ENCODE data around the gene TCF7.

TCF7 gene

DNA sequence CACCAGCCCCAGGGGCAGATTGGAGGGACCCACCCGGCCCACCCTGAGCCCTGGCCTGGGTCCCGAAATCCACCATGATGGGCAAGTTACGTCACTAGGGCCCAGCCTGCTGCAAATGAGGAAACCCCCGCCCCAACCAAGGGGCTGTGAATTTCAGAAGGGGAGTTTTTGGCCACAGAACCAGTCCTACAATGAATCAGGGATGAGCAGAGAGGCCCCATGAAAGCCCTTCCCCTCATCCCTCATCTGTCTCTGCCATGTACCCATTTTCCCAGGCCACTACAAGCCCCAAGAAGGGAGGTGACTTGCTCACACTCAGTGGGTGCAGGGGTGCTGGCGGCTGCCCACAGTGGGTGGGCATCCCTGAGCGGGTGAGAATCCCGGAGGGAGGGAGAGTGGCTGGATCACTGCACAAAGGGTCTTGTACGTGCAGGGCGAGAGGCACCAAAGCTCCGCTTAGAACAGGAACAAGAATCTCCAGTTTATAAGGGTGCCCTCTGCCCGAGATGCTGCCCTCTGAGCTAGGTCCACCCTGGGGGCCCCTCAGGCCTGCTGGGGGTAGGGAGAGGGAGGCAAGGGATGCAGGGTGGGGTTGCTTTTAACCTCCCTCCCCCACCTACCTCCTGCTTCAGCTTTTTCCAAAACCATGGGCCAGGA, 10.4 kb upstream of the TCF7 start:
- Histone ChIP-seq H3K36me3 (ENCODE audit: control insufficient read depth in 1 of 2, insufficient read depth in 2 of 2, low read length in 2 of 2) (no peaks in the 10 kb centered on the region), H3K4me1 (ENCODE audit: control insufficient read depth in 1 of 2, insufficient read depth in 2 of 2, low read length in 2 of 2) (peaks cover 0 to 6% of the 10 kb centered on the region in 2 donors), H3K9me3 (ENCODE audit: control insufficient read depth in 1 of 2, low read length in 2 of 2) (no peaks in the 10 kb centered on the region), H3K27me3 (ENCODE audit: low read depth, low read length) (no peaks in the 10 kb centered on the region), H3K4me3 (ENCODE audit: low read depth in 1 of 2, low read length in 2 of 2) (no peak overlapping the region), H3K27ac (ENCODE audit: low read length) (no peak overlapping the region)

DNA sequence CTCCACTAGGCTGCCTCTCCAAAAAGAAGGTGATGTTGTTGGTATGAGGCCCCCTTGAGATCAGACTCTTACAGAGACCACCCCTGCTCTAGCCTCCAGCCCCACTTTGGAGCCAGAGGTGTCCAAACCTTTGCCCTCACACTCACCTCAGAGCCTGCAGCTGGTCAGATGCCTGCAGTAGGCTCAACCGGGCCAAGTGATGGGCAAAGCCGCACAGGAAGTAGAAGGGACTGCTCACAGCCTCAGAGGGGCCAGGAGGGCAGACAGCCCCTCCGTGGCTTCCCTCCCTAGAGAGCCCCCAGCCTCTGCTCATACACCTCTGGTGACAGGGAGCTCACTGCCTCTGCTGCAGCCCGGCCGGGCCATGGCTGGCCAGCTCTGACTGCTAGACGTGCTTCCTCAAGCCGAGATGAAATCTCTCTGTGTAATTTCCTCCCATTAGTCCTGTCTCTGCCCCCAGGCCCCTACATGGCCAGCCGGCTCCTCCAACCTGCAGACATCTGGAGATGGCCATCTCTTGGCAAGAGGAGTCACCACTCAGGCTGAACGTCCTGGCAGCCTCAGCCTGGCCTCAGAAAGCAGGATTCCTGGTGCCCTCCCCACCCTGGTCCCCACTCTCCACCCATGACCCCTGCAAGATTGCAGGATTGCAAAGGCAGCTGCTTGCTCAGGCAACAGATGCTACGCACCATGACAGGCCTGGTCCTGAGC, 7.3 kb upstream of the TCF7 start:
- H3K9me3 ChIP-seq (ENCODE audit: control insufficient read depth in 1 of 2, low read length in 2 of 2): no peaks in the 10 kb centered on the region
- no peaks in the 10 kb centered on the region for H3K4me1 ChIP-seq (ENCODE audit: control insufficient read depth in 1 of 2, insufficient read depth in 2 of 2, low read length in 2 of 2)
- H3K4me3 ChIP-seq (ENCODE audit: low read depth in 1 of 2, low read length in 2 of 2): no peak overlapping the region
- no peaks in the 10 kb centered on the region for H3K36me3 ChIP-seq (ENCODE audit: control insufficient read depth in 1 of 2, insufficient read depth in 2 of 2, low read length in 2 of 2)
- H3K27me3 ChIP-seq (ENCODE audit: low read depth, low read length): peaks cover 4% of the 10 kb centered on the region
- no peak overlapping the region for H3K27ac ChIP-seq (ENCODE audit: low read length)

DNA sequence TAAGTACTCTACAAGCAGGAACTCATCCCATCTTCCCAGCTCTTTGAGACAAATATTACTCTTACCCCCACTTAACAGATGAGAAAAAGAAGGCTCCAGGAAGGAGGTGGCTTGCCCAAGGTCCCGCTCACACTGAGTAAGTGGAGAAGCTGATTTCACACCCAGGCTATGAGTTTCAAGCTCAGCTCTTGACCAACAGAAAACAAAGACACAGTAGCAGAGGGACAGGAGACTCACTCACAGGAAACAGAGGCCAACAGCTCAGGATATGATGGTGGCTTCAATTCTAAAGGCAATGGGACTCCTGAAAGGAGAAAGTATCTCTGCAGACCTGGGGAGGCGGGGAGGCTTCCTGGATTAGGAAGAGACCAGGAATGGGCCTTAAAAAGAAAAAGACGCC, 6.7 kb upstream of the TCF7 start:
- Histone ChIP-seq H3K4me3 (ENCODE audit: low read depth in 1 of 2, low read length in 2 of 2) (no peak overlapping the region), H3K9me3 (ENCODE audit: control insufficient read depth in 1 of 2, low read length in 2 of 2) (no peaks in the 10 kb centered on the region), H3K27ac (ENCODE audit: low read length) (no peak overlapping the region), H3K4me1 (ENCODE audit: control insufficient read depth in 1 of 2, insufficient read depth in 2 of 2, low read length in 2 of 2) (no peaks in the 10 kb centered on the region), H3K36me3 (ENCODE audit: control insufficient read depth in 1 of 2, insufficient read depth in 2 of 2, low read length in 2 of 2) (no peaks in the 10 kb centered on the region), H3K27me3 (ENCODE audit: low read depth, low read length) (peaks cover 5% of the 10 kb centered on the region)

DNA sequence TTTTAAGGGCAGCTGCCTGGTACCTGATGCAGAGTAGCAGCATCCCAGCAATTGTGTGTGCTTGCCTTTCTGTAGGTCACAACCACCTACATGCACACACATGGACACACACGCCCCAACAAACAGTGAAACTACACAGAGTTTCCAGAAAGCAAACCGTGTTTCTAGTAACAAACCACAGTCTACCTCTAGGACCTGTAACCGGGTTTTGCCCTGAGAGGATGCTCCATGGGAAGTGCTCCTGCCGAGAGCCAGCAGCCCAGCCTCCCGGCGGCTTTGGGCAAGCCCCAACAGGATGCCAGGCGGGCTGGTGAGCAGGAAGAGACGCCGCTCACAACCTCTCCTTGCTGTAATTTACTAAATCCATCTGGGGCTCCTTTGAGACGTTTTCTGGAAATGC, 4.1 kb upstream of the TCF7 start:
- H3K27ac ChIP-seq (ENCODE audit: low read length): no peak overlapping the region
- H3K4me3 ChIP-seq (ENCODE audit: low read depth in 1 of 2, low read length in 2 of 2): no peak overlapping the region
- H3K4me1 ChIP-seq (ENCODE audit: control insufficient read depth in 1 of 2, insufficient read depth in 2 of 2, low read length in 2 of 2): peaks cover 0 to 15% of the 10 kb centered on the region in 2 donors
- H3K9me3 ChIP-seq (ENCODE audit: control insufficient read depth in 1 of 2, low read length in 2 of 2): no peaks in the 10 kb centered on the region
- H3K27me3 ChIP-seq (ENCODE audit: low read depth, low read length): peaks cover 17% of the 10 kb centered on the region
- H3K36me3 ChIP-seq (ENCODE audit: control insufficient read depth in 1 of 2, insufficient read depth in 2 of 2, low read length in 2 of 2): no peaks in the 10 kb centered on the region

DNA sequence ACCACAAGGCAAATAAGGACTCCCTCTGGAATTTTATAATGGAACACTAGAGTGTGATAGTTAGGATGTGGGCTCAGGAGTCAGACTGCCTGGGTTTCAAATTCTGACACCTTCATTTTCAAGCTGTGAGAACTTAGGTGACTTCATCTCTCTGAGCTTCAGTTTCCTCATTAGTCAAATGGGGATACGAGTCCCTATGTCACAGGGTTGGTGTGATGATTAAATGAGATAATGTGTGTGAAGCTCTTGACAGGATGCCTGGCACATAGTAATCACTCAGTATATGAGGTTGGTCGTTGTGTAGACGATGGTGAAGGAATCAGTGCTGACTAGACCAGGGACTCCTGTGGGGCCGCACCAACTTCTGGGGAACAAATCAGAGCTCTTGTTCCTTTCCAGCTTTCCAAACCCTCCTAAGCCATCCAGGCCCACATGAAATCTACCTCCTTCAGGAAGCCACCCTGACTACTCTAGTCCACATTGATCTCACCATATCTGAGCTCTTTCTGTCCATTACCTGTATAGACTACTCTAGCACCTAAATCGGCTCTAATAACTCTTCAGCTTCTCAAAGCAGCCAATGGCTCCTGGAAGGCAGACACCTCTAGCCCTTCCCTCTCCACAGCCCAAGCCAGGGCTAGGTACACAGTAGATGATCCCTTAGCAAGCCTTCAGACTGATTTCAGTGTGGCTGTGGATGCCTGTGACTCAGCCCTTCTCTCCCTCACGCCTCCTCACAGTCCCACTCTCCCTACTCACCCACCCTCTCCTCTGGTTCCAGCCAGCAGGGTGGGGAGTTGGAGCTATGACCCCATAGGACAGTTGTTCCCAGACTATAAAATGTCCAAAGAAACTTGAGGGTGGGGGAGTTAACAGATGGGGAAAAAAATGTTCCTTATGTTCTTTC, 2.5 kb upstream of the TCF7 start:
- peaks cover 0 to 17% of the 10 kb centered on the region in 2 donors for H3K4me1 ChIP-seq (ENCODE audit: control insufficient read depth in 1 of 2, insufficient read depth in 2 of 2, low read length in 2 of 2)
- H3K9me3 ChIP-seq (ENCODE audit: control insufficient read depth in 1 of 2, low read length in 2 of 2): no peaks in the 10 kb centered on the region
- no peak overlapping the region for H3K4me3 ChIP-seq (ENCODE audit: low read depth in 1 of 2, low read length in 2 of 2)
- no peaks in the 10 kb centered on the region for H3K36me3 ChIP-seq (ENCODE audit: control insufficient read depth in 1 of 2, insufficient read depth in 2 of 2, low read length in 2 of 2)
- no peak overlapping the region for H3K27ac ChIP-seq (ENCODE audit: low read length)
- peaks cover 17% of the 10 kb centered on the region for H3K27me3 ChIP-seq (ENCODE audit: low read depth, low read length)

DNA sequence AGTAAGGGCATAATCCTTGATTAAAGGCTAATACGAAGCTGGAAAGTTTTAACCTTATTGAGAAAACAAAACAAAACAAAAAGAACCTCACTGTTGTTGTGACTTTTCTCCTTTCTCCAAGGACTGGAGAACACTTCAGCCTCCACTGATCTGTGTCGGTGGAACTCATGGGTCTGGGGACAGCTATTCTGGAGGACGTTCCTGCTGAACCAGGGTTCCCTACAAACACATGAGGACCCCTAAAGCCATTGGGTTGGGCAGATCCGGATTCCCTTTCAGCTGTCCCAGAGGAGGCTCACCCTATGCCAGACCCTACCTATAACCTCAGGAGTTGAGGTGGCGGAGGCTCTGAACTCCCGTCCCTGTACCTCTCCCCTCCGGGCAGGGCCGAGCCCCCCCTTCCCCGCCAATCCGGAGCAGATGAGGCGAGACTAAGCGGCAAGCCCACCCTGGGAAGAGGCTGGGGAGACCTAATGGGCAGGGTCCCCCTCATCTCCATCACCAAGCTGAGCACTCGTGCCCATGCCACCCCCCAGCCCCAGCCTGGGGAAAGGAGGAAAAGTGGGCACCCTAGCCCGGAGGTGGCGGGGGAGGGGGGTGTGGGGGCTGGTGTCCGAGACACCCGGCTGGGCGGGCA, 1.6 kb upstream of the TCF7 start:
- no peak overlapping the region for H3K27ac ChIP-seq (ENCODE audit: low read length)
- H3K36me3 ChIP-seq (ENCODE audit: control insufficient read depth in 1 of 2, insufficient read depth in 2 of 2, low read length in 2 of 2): peaks cover 0 to under 1% of the 10 kb centered on the region in 2 donors
- H3K9me3 ChIP-seq (ENCODE audit: control insufficient read depth in 1 of 2, low read length in 2 of 2): no peaks in the 10 kb centered on the region
- H3K27me3 ChIP-seq (ENCODE audit: low read depth, low read length): peaks cover 17% of the 10 kb centered on the region
- peaks cover 0 to 17% of the 10 kb centered on the region in 2 donors for H3K4me1 ChIP-seq (ENCODE audit: control insufficient read depth in 1 of 2, insufficient read depth in 2 of 2, low read length in 2 of 2)
- no peak overlapping the region for H3K4me3 ChIP-seq (ENCODE audit: low read depth in 1 of 2, low read length in 2 of 2)

DNA sequence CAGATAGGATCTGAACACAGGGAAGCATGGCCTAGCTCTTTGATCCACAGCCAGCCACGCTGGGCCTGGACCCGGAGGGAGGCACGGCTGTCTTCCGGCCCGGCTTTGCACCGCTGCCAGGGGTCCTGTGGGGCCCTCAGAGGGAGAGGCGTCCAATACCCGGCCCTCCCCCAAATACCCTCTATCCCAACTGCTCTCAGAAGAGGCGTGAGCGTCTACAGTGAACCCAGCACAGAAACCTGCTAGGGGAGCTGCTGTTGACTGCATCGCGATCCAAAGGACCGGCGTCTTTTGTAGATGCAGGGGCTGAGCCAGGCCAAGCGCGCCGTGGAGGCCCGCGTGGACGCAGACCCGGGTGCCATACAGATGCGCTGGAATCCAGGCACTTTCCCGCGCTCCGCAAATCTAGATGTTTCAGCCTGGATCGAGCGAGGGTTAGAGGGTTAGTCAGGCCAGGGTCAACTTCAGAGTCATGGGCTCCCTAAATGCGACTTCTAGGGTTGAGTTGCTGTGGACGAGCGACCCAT, 1.1 kb upstream of the TCF7 start:
- Histone ChIP-seq H3K9me3 (ENCODE audit: control insufficient read depth in 1 of 2, low read length in 2 of 2) (no peaks in the 10 kb centered on the region), H3K27ac (ENCODE audit: low read length) (no peak overlapping the region), H3K4me1 (ENCODE audit: control insufficient read depth in 1 of 2, insufficient read depth in 2 of 2, low read length in 2 of 2) (peaks cover 0 to 17% of the 10 kb centered on the region in 2 donors), H3K27me3 (ENCODE audit: low read depth, low read length) (peaks cover 17% of the 10 kb centered on the region), H3K36me3 (ENCODE audit: control insufficient read depth in 1 of 2, insufficient read depth in 2 of 2, low read length in 2 of 2) (peaks cover 0 to 4% of the 10 kb centered on the region in 2 donors), H3K4me3 (ENCODE audit: low read depth in 1 of 2, low read length in 2 of 2) (peak overlapping the region; percentile 75 to 83)

DNA sequence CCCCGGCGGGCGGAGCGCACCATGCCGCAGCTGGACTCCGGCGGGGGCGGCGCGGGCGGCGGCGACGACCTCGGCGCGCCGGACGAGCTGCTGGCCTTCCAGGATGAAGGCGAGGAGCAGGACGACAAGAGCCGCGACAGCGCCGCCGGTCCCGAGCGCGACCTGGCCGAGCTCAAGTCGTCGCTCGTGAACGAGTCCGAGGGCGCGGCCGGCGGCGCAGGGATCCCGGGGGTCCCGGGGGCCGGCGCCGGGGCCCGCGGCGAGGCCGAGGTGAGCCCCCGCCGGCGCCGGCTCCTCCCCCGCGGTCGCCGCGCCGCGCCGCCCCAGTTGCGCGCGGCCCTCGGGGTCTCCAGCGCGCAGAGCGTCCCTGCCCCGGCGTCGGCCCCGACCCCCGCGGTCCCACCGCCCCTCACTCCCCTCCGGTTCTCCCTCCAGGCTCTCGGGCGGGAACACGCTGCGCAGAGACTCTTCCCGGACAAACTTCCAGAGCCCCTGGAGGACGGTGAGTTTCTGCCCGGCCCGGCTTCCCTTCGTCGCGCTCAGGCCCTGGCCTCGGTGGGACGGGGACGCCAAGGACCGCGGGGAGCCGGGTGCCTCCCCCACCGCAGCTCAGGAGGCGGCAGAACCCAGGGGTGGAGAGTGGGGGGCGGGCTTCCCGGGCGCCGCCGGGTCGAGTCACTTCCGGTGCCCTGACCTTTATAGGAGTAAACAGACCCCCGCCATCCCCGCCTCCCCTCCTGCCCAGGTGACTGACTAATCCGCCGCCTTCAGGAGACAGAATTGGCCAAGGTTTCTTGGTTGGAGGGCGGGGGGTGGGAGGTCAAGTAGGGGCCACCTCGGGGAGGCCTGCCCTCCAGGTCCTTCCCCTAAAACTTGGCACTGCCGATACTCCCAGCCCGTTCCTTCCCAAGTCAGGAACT, 665 bp downstream of the TCF7 start:
- H3K27ac ChIP-seq (ENCODE audit: low read length): no peak overlapping the region

DNA sequence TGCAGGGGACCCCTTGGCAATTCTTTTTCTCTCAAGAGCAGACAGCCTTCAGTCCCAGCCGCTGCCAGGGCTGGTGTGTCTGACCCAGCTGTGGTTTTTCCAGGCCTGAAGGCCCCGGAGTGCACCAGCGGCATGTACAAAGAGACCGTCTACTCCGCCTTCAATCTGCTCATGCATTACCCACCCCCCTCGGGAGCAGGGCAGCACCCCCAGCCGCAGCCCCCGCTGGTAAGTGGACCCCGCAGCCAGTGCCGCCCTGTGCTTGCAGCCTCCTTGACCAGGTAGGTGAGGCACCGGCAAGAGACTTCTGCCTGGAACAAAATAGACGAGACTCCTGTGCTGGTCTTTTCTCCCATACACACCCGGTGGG, 1.3 kb downstream of the TCF7 start:
- Histone ChIP-seq H3K27ac (ENCODE audit: low read length) (no peak overlapping the region), H3K4me3 (ENCODE audit: low read depth in 1 of 2, low read length in 2 of 2) (peak overlapping the region in 1 of 2 donors; percentile 49), H3K36me3 (ENCODE audit: control insufficient read depth in 1 of 2, insufficient read depth in 2 of 2, low read length in 2 of 2) (peaks cover 0 to 4% of the 10 kb centered on the region in 2 donors), H3K27me3 (ENCODE audit: low read depth, low read length) (peaks cover 14% of the 10 kb centered on the region), H3K9me3 (ENCODE audit: control insufficient read depth in 1 of 2, low read length in 2 of 2) (no peaks in the 10 kb centered on the region), H3K4me1 (ENCODE audit: control insufficient read depth in 1 of 2, insufficient read depth in 2 of 2, low read length in 2 of 2) (peaks cover 0 to 17% of the 10 kb centered on the region in 2 donors)

More for the DNA sequence above, 665 bp downstream of the TCF7 start:
- Histone ChIP-seq H3K4me3 (ENCODE audit: low read depth in 1 of 2, low read length in 2 of 2) (peak overlapping the region in 1 of 2 donors; percentile 49), H3K27me3 (ENCODE audit: low read depth, low read length) (peaks cover 17% of the 10 kb centered on the region), H3K9me3 (ENCODE audit: control insufficient read depth in 1 of 2, low read length in 2 of 2) (no peaks in the 10 kb centered on the region), H3K36me3 (ENCODE audit: control insufficient read depth in 1 of 2, insufficient read depth in 2 of 2, low read length in 2 of 2) (peaks cover 0 to 4% of the 10 kb centered on the region in 2 donors), H3K4me1 (ENCODE audit: control insufficient read depth in 1 of 2, insufficient read depth in 2 of 2, low read length in 2 of 2) (peaks cover 0 to 17% of the 10 kb centered on the region in 2 donors)

DNA sequence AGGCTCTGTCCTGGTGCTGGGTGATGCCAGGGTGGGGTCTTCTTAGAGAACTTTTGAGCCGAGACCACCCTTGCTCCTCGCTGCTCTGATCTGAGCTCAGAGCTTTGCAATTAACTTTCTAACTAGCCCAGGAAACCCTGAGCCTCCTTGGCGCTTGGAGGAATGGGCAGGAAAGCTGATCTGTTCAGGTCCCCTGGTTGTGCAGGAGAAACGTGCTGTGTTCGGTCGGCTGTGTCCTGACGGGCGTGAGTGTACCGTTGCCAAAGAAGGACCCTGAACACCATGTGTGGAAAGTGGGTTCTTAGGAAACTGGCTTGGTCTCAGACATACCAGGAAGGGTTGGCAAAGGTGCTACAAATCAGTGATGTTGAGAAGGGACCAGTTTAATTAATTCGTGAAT, 1.8 kb downstream of the TCF7 start:
- H3K27me3 ChIP-seq (ENCODE audit: low read depth, low read length): peaks cover 14% of the 10 kb centered on the region
- peaks cover 0 to 4% of the 10 kb centered on the region in 2 donors for H3K36me3 ChIP-seq (ENCODE audit: control insufficient read depth in 1 of 2, insufficient read depth in 2 of 2, low read length in 2 of 2)
- no peaks in the 10 kb centered on the region for H3K9me3 ChIP-seq (ENCODE audit: control insufficient read depth in 1 of 2, low read length in 2 of 2)
- H3K4me1 ChIP-seq (ENCODE audit: control insufficient read depth in 1 of 2, insufficient read depth in 2 of 2, low read length in 2 of 2): peaks cover 0 to 17% of the 10 kb centered on the region in 2 donors
- H3K4me3 ChIP-seq (ENCODE audit: low read depth in 1 of 2, low read length in 2 of 2): peak overlapping the region; percentile 13 to 26
- no peak overlapping the region for H3K27ac ChIP-seq (ENCODE audit: low read length)
